ENCODE measurements around the gene IL34.
A peak's percentile ranks its signal among the peaks of the same experiment; 100 is the strongest.

Gene IL34

GRCh38 chr16:70679671-70680494, 33.5 kb downstream of the IL34 start:
- Histone ChIP-seq H3K9ac (ENCODE audit: low read depth, low read length, poor library complexity) (peak overlapping the region; percentile 70), H2BK5ac (ENCODE audit: low read length) (peak overlapping the region; percentile 71), H3K79me1 (ENCODE audit: low read depth, low read length) (peaks cover 25% of the 10 kb centered on the region), H2BK15ac (ENCODE audit: low read length) (no peak overlapping the region), H3K4ac (ENCODE audit: low read length) (no peak overlapping the region), H4K8ac (ENCODE audit: low read depth, low read length) (peak overlapping the region; percentile 43), H2BK120ac (ENCODE audit: low read depth, low read length) (peak overlapping the region; percentile 44), H3K18ac (ENCODE audit: low read length) (peak overlapping the region; percentile 91), H2AK5ac (ENCODE audit: low read depth, low read length) (peak overlapping the region; percentile 86), H4K91ac (ENCODE audit: low read depth, low read length, poor library complexity) (no peak overlapping the region), H3K23ac (ENCODE audit: low read depth, low read length, poor library complexity) (peak overlapping the region; percentile 68), H3K14ac (ENCODE audit: low read length) (peak overlapping the region; percentile 56), H3K27me3 (ENCODE audit: control insufficient read depth in 3 of 3, insufficient read depth in 3 of 3, low read depth in 1 of 3, low read length in 3 of 3) (no peaks in the 10 kb centered on the region), H3K36me3 (replicated peaks in 1 of 2; ENCODE audit: control insufficient read depth in 2 of 2, insufficient read depth in 2 of 2, low read length in 2 of 2) (peaks cover 22 to 70% of the 10 kb centered on the region in 2 donors), H3K9me3 (replicated peaks in 1 of 2; ENCODE audit: control insufficient read depth in 2 of 2, insufficient read depth in 1 of 2, low read depth in 1 of 2, low read length in 2 of 2) (no peaks in the 10 kb centered on the region), H3K4me3 (ENCODE audit: low read length in 2 of 2) (no peak overlapping the region), H3K27ac (replicated peaks; ENCODE audit: low read length) (no peak overlapping the region), H3K4me2 (ENCODE audit: insufficient read depth, low read length, poor library complexity, severe bottlenecking) (peak overlapping the region; percentile 49), H2BK12ac (ENCODE audit: low read length) (no peak overlapping the region), H2AFZ (ENCODE audit: low read length) (no peak overlapping the region), H3K4me1 (ENCODE audit: control insufficient read depth in 2 of 2, insufficient read depth in 1 of 2, low read depth in 1 of 2, low read length in 2 of 2) (peaks cover 3 to 13% of the 10 kb centered on the region in 2 donors)
- no peak for DNase-seq (ENCODE audit: low spot score)
- WGBS, 2 donors (ENCODE audit: extremely low coverage in 2 of 2, insufficient read length in 2 of 2, insufficient replicate concordance in 1 of 2) = no CpG with 5 or more reads among the region's 80 CpGs

GRCh38 chr16:70680495-70681381, 34.4 kb downstream of the IL34 start:
- peak overlapping the region; percentile 70 for H3K9ac ChIP-seq (ENCODE audit: low read depth, low read length, poor library complexity)
- H3K4me2 ChIP-seq (ENCODE audit: insufficient read depth, low read length, poor library complexity, severe bottlenecking) = no peak overlapping the region
- no peak overlapping the region for H2AFZ ChIP-seq (ENCODE audit: low read length)
- H3K79me1 ChIP-seq (ENCODE audit: low read depth, low read length) = peaks cover 30% of the 10 kb centered on the region
- peak overlapping the region; percentile 56 for H3K14ac ChIP-seq (ENCODE audit: low read length)
- no peak overlapping the region for H3K4me3 ChIP-seq (ENCODE audit: low read length in 2 of 2)
- peak overlapping the region; percentile 68 for H3K23ac ChIP-seq (ENCODE audit: low read depth, low read length, poor library complexity)
- peak overlapping the region; percentile 43 for H4K8ac ChIP-seq (ENCODE audit: low read depth, low read length)
- peak overlapping the region; percentile 71 for H2BK5ac ChIP-seq (ENCODE audit: low read length)
- no peak for DNase-seq (ENCODE audit: low spot score)
- no peak overlapping the region for H2BK15ac ChIP-seq (ENCODE audit: low read length)
- peak overlapping the region; percentile 86 for H2AK5ac ChIP-seq (ENCODE audit: low read depth, low read length)
- H3K18ac ChIP-seq (ENCODE audit: low read length) = peak overlapping the region; percentile 91
- H4K91ac ChIP-seq (ENCODE audit: low read depth, low read length, poor library complexity) = peak overlapping the region; percentile 43
- no peak overlapping the region for H3K4ac ChIP-seq (ENCODE audit: low read length)
- peaks cover 20 to 61% of the 10 kb centered on the region in 2 donors for H3K36me3 ChIP-seq (replicated peaks in 1 of 2; ENCODE audit: control insufficient read depth in 2 of 2, insufficient read depth in 2 of 2, low read length in 2 of 2)
- peak overlapping the region; percentile 16 for H2BK12ac ChIP-seq (ENCODE audit: low read length)
- peaks cover 3 to 14% of the 10 kb centered on the region in 2 donors for H3K4me1 ChIP-seq (ENCODE audit: control insufficient read depth in 2 of 2, insufficient read depth in 1 of 2, low read depth in 1 of 2, low read length in 2 of 2)
- H3K27me3 ChIP-seq (ENCODE audit: control insufficient read depth in 3 of 3, insufficient read depth in 3 of 3, low read depth in 1 of 3, low read length in 3 of 3) = no peaks in the 10 kb centered on the region
- H2BK120ac ChIP-seq (ENCODE audit: low read depth, low read length) = peak overlapping the region; percentile 44
- H3K27ac ChIP-seq (replicated peaks; ENCODE audit: low read length) = no peak overlapping the region
- no peaks in the 10 kb centered on the region for H3K9me3 ChIP-seq (replicated peaks in 1 of 2; ENCODE audit: control insufficient read depth in 2 of 2, insufficient read depth in 1 of 2, low read depth in 1 of 2, low read length in 2 of 2)
- no CpG with 5 or more reads among the region's 18 CpGs for WGBS, 2 donors (ENCODE audit: extremely low coverage in 2 of 2, insufficient read length in 2 of 2, insufficient replicate concordance in 1 of 2)

- Histone ChIP-seq H2AFZ (ENCODE audit: low read length) (no peak overlapping the region), H2BK15ac (ENCODE audit: low read length) (no peak overlapping the region), H2BK5ac (ENCODE audit: low read length) (no peak overlapping the region), H3K23ac (ENCODE audit: low read depth, low read length, poor library complexity) (no peak overlapping the region), H3K36me3 (replicated peaks in 1 of 2; ENCODE audit: control insufficient read depth in 2 of 2, insufficient read depth in 2 of 2, low read length in 2 of 2) (peaks cover 16 to 53% of the 10 kb centered on the region in 2 donors), H3K79me1 (ENCODE audit: low read depth, low read length) (peaks cover 30% of the 10 kb centered on the region), H4K8ac (ENCODE audit: low read depth, low read length) (no peak overlapping the region), H3K9me3 (replicated peaks in 1 of 2; ENCODE audit: control insufficient read depth in 2 of 2, insufficient read depth in 1 of 2, low read depth in 1 of 2, low read length in 2 of 2) (no peaks in the 10 kb centered on the region), H2BK12ac (ENCODE audit: low read length) (no peak overlapping the region), H3K9ac (ENCODE audit: low read depth, low read length, poor library complexity) (peak overlapping the region; percentile 60), H4K91ac (ENCODE audit: low read depth, low read length, poor library complexity) (no peak overlapping the region), H3K4me1 (ENCODE audit: control insufficient read depth in 2 of 2, insufficient read depth in 1 of 2, low read depth in 1 of 2, low read length in 2 of 2) (peaks cover 7 to 19% of the 10 kb centered on the region in 2 donors), H3K4ac (ENCODE audit: low read length) (no peak overlapping the region), H3K27me3 (ENCODE audit: control insufficient read depth in 3 of 3, insufficient read depth in 3 of 3, low read depth in 1 of 3, low read length in 3 of 3) (no peaks in the 10 kb centered on the region), H3K14ac (ENCODE audit: low read length) (peak overlapping the region; percentile 21), H3K18ac (ENCODE audit: low read length) (peak overlapping the region; percentile 71), H3K4me2 (ENCODE audit: insufficient read depth, low read length, poor library complexity, severe bottlenecking) (no peak overlapping the region), H2BK120ac (ENCODE audit: low read depth, low read length) (no peak overlapping the region), H3K4me3 (ENCODE audit: low read length in 2 of 2) (no peak overlapping the region), H2AK5ac (ENCODE audit: low read depth, low read length) (peak overlapping the region; percentile 83), H3K27ac (replicated peaks; ENCODE audit: low read length) (no peak overlapping the region)
- DNase-seq (ENCODE audit: low spot score) = no peak
- WGBS, 2 donors (ENCODE audit: extremely low coverage in 2 of 2, insufficient read length in 2 of 2, insufficient replicate concordance in 1 of 2) = no CpG with 5 or more reads among the region's 13 CpGs
These were observed 35.3 kb downstream of the IL34 start for GRCh38 chr16:70681382-70682238.

Data from neuronal stem cell (in vitro differentiated cells).